Thyroid gland (tissue), 4 donors: ENCODE data around the gene SLC7A1.

ENCODE experiments used
- CTCF ChIP-seq, 6 experiments: fragments of 200-600 bp in 3 of 6; fragments of 450-650 bp in 3 of 6; sonication (generic) in 3 of 6; IDR thresholded peaks; one replicate each; pipeline ENCODE4 v1.5.1; 2016 to 2019; ENCODE audit warnings: antibody characterized with exemption in 6 of 6, mild to moderate bottlenecking in 2 of 6, inconsistent platforms in 1 of 6, moderate library complexity in 1 of 6
- POLR2A ChIP-seq, 2 donors: fragments of 450-650 bp; IDR thresholded peaks; one replicate each; pipeline ENCODE4 v1.6.1; 2017; ENCODE audit warnings: antibody characterized with exemption in 2 of 2, mild to moderate bottlenecking in 2 of 2, moderate library complexity in 1 of 2

DNA sequence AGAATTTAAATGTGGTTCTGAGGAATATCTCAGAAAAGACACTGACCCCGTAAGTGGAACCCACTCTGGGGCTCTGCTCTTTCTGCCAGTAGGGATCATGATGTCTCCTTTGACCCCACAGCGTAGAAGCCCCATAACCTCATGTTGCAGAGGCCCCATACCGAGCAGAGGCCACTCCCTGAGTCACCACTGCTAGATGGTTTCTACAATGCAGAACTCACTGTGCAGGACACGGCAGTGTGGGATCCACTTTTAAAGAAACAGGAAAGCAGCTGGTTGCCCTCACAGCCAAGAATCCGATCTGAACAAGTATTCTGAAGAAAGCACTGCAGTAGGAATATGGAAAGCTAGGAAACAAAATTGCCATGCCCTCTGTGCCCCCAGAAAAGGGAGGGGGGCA, 4.2 kb downstream of the SLC7A1 start:
- TF ChIP-seq CTCF (IDR thresholded peaks at IDR 0.05): no peak
- TF ChIP-seq POLR2A (IDR thresholded peaks at IDR 0.05): no peak
